ENCODE results near the gene CHCHD5.
"Not testable (repeated sequence)": the region's sequence is repeated elsewhere in the genome, so short reads cannot be mapped to it uniquely, and the experiment has no call there.

The CHCHD5 gene

DNA sequence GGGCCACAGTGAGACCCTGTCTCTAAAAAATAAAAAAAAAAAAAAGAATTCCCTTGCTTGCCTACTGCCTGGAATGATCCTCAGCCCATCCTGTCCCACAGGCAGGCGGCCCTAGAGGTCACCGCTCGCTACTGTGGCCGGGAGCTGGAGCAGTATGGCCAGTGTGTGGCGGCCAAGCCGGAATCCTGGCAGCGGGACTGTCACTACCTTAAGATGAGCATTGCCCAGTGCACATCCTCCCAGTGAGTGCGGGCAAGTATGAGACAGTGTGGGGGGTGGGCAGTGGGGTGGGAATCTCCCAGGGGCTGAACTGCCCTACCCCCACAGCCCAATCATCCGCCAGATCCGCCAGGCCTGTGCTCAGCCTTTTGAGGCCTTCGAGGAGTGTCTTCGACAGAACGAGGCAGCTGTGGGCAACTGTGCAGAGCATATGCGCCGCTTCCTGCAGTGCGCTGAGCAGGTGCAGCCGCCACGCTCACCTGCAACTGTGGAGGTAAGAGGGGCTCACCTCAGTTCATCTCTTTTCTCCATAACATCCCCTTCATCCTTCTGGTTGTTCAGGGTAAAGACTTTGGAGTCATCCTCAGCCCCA is 1.6 kb downstream of the CHCHD5 start:
- DNase-seq: no peak

- DNase-seq: no peak
Measured at GRCh38 chr2:112588611-112589045, 4.2 kb downstream of the CHCHD5 start.

DNA sequence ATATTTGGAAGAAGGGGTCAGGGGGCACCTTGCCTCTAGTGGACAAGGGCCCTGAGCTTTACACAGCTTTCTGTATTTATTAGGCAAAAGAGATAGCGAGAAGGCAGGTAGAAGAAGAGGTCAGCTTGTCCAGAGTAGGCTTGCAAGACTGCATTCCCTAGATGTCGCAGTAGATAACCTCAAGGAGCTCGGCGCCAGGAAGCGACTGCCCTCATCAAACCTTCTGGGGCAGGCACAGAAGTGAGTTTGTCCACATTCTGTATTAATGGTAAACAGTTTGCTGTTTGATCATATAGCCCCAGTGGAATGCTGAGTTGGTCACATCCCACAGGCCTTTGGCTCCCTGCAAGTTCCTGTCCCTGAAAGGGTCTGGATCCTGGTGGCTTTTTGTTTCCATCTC is 7.0 kb downstream of the CHCHD5 start:
- no peak for DNase-seq

DNA sequence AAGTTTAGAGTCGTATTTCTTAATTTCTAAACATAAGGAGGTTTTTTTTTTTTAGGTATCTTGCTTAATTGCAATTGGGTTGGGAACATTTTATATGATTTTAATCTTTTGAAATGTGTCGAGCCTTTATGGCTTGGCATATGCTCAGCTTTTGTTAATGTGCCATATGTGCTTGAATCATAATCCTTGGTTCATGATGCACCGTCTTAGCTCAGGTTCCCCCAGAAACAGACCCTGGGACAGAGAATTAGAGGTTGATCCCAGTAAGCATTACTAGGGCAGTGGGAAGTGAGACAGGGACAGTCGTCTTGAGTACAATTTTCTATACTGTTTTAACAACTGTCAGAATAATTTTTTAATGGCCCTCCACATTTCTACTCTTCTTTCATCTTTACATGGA is 9.3 kb downstream of the CHCHD5 start:
- no peak for DNase-seq

DNA sequence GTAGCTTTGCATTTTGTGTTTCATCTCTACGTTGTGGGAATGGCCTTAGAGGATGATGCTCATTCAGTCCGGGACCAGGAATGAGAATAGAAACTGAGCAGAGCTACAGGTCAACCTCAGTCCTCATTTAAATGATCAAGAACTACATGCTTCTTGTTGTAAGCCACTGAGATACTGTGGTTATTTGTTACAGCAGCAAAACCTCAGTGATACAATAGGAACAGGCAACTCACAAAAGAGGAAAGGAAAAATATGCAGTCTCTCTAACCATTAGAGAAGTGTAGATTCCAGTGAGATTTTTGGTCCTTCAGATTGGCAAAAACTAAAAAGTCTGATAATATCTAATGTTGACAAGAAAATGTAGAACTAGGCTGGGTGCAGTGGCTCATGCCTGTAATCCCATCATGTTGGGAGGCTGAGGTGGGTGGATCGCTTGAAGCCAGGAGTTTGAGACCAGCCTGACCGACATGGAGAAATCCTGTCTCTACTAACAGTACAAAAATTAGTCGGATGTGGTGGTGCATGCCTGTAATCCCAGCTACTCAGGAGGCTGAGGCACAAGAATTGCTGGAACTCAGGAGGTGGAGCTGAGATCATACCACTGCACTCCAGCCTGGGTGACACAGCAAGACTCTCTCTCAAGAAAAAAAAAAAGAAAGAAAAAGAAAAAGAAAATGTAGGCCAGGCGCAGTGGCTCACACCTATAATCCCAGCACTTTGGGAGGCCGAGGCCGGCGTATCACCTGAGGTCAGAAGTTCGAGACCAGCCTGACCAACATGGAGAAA is 13.3 kb downstream of the CHCHD5 start:
- no peak for DNase-seq

GRCh38 chr2:112600634-112601033 is 16.2 kb downstream of the CHCHD5 start:
- DNase-seq: no peak

DNA sequence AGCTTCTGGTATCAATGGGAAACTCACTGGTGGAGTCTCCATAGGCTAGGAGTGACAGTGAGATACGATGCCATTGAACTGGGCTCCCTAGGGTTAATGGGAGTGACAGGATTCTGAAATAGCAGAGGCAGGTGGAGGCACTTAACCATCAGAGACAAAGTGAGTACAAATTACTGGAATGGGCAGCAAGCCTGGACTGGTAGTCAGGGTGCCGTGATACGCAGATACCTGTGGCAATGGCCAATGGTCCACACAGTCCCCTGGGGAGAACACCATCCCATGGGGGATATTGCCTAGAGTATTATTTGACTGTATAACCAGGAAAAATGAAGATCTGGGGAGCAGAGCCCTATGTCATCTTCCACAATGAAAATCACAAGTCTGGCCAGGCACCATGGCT is 17.3 kb downstream of the CHCHD5 start:
- DNase-seq: no peak

- no peak for DNase-seq
Measured at GRCh38 chr2:112602917-112603316, 18.5 kb downstream of the CHCHD5 start.

DNA sequence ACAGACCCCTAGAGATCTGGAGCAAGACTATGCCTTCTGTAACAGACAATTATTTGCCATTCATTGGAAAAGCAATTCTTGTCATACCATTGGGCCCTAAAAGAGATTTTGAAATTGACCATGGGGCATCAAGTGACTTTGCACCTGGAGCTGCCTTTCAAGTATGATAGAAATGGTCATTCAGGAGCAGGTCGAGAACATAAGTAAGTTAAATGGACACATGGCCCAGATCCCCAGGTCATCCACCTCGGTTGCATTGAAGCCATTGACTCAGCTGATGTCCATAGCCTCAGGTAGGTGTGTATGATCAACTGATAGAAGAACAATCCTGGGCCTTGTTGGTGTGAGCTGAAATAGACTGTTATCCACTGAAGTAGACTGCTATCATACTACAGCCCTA is 19.3 kb downstream of the CHCHD5 start:
- DNase-seq: no peak

GRCh38 chr2:112604952-112605351 is 20.5 kb downstream of the CHCHD5 start:
- no peak for DNase-seq

- DNase-seq: no peak
Measured at GRCh38 chr2:112605926-112606325, 21.5 kb downstream of the CHCHD5 start.

GRCh38 chr2:112606547-112606946 is 22.1 kb downstream of the CHCHD5 start:
- DNase-seq: no peak

- no peak for DNase-seq
Measured at GRCh38 chr2:112607680-112608438, 23.4 kb downstream of the CHCHD5 start.

- not testable (repeated sequence) for DNase-seq
Measured at GRCh38 chr2:112609320-112609719, 24.9 kb downstream of the CHCHD5 start.

DNA sequence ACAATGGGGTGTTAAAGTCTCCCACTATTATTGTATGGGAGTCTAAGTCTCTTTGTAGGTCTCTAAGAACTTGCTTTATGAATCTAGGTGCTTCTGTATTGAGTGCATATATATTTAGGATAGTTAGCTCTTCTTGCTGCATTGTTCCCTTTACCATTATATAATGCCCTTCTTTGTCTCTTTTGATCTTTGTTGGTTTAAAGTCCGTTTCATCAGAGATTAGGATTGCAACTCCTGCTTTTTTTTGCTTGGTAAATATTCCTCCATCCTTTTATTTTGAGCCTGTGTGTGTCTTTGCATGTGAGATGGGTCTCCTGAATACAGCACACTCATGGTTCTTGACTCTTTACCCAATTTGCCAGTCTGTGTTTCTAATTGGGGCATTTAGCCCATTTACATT is 27.9 kb downstream of the CHCHD5 start:
- not testable (repeated sequence) for DNase-seq

DNA sequence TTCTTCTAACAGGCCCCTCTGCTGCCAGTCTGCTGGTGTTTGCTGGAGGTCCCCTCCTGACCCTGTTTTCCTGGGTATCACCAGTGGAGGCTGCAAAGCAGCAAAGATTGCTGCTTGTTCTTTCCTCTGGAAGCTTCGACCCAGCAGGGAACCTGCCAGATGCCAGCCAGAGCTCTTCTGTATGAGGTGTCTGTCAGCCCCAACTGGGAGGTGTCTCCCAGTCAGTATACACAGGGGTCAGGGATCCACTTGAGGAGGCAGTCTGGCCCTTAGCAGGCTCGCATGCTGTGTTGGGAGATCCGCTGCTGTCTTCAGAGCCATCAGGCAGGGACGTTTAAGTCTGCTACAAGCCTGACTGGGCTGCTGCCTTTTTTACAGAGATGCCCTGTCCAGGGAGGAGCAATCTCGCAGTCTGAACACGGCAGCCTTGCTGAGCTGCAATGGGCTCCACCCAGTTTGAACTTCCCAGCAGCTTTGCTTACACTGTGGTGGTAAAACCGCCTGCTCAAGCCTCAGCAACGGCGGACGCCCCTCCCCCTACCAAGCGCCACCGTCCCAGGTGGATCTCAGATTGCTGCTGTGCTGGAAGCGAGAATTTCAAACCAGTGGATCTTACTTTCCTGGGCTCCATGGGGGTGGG is 29.9 kb downstream of the CHCHD5 start:
- no peak for DNase-seq

DNA sequence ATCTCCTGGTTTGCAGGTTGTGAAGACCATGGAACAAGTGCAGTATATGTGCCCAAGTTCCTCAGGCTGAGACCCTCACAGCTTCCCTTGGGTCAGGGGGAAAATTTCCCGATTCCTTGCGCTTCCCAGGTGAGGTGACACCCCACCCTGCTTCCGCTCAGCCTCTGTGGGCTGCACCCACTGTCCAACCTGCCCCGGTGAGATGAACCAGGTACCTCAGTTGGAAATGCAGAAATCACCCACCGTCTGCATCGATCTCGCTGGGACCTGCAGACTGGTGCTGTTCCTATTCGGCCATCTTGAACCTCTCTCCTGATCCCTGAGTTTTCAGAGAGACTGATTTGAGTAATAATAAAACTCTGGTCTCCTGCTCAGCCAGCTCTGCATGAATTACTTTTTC is 30.6 kb downstream of the CHCHD5 start:
- DNase-seq: no peak

DNA sequence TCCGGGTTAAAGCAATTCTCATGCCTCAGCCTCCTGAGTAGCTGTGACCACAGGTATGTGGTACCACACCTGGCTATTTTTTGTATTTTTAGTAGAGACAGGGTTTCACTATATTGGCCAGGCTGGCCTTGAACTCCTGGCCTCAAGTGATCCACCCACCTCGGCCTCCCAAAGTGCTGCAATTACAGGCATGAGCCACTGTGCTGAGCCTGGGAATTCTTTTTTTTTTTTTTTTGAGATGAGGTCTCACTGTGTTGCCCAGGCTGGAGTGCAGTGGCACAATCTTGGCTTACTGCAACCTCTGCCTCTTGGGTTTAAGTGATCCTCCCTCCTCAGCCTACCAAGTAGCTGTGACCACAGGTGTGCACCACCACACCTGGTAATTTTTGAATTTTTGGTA is 31.4 kb downstream of the CHCHD5 start:
- not testable (repeated sequence) for DNase-seq

- DNase-seq: no peak
Measured at GRCh38 chr2:112618383-112618782, 34.0 kb downstream of the CHCHD5 start.

DNA sequence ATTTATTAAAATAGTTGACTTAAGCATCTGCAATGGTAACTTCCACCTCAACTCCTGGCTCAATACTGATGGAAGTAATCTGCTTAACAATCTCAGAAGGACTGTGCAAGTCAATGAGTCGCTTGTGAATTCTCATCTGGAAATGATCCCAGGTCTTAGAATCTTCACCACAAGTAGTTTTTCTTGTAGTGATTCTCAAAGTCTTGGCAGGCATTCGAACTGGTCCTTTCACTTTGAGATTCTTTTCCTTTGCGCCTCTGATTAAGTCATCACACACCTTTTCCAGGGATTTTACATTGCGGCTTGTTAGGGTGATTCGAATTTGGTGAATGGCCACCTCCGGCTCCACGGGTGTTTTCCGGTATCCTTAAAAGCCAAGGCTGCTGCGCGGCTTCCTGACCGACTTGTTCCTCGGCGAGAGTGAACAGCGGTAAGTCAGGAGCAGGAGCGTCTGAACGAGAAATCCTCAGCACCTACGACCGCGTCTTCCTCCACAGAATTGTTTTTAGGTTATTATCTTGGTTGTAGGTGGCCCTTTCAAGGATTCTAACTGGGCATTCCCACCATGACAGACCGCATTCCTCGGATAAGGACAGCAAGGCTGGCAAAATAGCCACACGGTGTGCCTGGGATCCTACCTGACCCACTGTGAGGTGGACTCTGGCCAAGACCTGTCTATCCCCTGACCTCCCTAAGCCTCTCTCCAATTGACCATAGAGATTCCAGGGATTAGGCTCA is 37.5 kb downstream of the CHCHD5 start:
- DNase-seq: no peak

DNA sequence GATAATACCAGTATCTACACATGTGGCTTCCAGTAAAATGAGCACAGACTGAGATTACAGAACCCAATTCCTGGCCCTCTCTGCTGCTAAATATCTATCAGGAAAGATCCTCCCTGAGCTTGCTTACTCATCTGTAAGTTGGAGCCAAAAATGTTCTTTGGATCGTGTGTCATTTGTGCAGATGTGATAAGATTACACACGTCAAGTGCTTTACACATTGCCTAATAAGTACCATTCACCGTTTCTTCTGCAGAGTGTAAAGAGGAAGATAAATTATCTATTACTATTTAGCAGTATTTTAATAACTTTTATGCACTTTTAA is 38.1 kb downstream of the CHCHD5 start:
- no peak for DNase-seq

Data from hypothalamus (tissue), 51 donors.